Skeletal muscle cell (primary cell): ENCODE data around the gene NADSYN1.
"Not testable (repeated sequence)": the region's sequence is repeated elsewhere in the genome, so short reads cannot be mapped to it uniquely, and the experiment has no call there.

Source experiments
- DNase-seq: peaks from one replicate; pipeline ENCODE4 v3.0.0-alpha.2; 2010; ENCODE audit warnings: low read depth
- H3K4me3 ChIP-seq: 2 replicates; pipeline ENCODE4 v1.5.1; 2011; ENCODE audit warnings: low read depth, mild to moderate bottlenecking, control low read depth, low read length, moderate library complexity

NADSYN1 gene

DNA sequence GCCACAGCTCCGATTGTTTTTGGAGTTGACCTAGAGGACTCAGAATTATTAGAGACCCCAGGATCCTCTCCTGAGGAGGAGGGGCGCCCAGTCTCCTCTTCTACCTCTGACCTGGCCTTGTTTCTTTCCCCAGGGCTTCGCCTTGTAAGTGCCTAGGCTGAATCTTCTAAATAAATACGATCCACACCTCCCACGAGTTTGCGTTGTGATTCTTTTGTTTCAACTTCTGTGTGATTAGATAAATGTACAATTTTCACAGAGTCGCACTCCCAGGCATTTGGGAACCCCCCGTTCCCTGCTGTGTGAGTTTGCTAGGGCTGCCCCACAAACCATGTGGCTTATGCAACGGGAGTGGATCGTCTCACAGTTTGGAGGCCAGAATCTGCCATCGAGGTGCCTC is 86.0 kb downstream of the NADSYN1 start:
- no peak for DNase-seq
- no peak overlapping the region for H3K4me3 ChIP-seq

DNA sequence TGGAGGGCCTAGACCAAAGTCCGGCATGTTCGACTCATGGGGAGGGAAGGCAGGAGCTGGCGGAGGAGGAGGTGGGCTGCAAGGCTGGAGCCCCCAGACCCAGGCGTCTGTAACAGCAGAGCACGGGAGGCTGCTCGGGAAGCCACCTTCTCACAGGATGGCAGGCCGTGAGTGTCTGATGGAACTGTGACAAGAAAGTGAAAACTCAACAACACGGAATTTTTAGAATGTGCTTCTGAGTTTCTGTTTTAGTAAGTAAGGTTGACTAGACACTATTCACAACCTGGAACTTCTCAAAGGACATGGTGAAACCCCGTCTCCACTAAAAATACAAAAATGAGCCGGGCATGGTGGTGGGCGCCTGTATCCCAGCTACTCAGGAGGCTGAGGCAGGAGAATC is 87.0 kb downstream of the NADSYN1 start:
- not testable (repeated sequence) for DNase-seq, H3K4me3 ChIP-seq

DNA sequence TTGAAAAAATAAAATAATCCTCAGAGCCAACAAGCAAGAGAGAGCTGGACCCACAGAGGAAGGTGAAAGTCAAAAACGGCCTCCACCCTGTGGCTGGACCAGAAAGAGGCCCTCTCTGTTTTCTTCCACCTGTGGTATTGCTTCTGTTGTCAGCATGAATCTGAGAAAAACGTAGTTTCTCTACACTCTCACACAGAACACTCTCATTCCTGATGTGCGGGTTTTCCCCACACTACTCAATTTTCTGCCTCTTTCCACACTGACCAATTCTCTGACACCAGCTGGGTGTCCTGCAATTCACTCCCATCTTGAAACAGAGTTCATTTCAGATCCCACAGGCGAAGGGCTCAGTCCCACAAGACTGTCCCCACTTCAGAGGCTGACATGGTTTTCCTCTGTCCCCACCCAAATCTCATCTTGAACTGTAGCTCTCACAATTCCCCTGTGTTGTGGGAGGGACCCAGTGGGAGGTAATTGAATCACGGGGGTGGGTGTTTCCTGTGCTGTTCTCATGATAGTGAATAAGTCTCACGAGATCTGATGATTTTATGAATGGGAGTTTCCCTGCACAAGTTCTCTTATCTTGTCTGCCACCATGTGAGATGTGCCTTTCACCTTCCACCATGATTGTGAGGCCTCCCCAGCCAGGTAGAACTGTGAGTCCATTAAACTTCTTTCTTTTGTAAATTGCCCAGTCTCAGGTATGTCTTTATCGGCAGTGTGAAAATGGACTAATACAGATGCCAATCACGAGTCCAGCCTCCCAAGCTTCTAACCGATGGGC is 87.7 kb downstream of the NADSYN1 start:
- not testable (repeated sequence) for DNase-seq, H3K4me3 ChIP-seq

DNA sequence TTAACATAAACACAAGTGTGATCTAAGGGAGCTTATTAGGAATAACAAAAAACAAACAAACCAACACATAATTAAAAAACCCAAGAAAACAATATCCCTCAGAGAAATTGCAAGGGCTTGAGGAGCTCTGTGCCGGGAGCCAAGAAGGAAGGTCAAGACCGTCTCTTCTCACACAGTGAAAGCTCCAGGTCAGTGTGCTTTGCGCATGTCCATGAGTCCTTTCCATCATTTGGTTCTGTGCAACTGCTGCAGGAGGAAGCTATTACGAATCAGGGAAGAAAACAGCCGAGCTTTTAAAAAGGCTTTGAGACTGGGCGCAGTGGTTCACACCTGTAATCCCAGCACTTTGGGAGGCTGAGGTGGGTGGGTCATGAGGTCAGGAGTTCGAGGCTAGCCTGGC is 89.4 kb downstream of the NADSYN1 start:
- no peak for DNase-seq
- H3K4me3 ChIP-seq, result no peak overlapping the region

DNA sequence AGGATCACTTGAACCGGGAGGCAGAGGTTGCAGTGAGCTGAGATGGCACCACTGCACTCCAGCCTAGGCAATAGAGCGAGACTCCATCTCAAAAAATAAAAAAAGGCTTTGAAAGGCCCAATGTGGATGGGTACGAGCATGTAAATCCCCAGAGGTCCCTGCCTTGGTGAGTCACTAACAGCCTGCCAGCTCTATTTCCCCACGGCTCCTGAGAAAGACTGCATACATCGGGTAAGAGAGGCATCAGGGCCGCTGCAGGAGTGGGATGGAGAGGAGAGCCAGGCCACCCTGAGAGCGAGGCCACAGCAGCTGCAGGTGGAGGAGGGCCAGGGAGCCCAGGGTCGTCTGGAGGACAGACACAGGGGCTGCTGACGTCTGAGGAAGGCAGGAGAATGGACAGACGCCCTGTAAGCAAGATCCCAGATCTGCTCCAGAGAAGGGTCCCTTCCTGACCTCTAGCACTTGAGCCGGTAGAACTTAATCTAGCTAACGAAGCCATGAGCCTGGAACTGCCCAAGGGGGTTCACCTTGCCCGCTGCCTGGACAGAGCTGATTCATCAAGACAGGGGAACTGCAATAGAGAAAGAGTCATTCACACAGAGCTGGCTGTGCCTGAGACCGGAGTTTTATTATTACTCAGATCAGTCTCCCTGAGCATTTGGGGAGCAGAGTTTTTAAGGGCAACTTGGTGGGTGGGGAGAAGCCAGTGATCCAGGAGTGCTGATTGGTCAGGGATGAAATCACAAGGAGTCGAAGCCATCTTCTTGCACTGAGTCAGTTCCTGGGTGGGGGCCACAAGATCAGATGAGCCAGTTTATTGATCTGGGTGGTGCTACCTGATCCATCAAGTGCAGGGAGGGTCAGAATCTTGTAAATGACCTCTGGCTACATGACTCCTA is 90.1 kb downstream of the NADSYN1 start:
- H3K4me3 ChIP-seq, result no peak overlapping the region
- DNase-seq, result no peak

DNA sequence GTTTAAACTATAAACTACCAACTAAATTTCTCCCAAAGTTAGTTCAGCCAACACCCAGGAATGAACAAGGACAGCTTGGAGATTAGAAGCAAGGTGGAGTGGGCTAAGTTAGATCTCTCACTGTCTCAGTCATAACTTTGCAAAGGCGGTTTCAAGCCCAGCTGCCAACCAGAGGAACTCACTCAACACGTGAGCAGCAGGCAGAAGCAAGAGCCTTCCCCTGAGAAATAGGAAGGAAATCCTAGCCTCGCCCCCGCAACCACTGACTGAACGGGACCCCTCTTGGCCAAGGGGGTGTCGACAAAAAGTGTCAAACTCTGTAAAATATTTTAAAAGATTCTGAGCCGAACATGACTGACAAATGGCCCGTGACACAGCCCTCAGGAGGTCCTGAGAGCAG is 90.9 kb downstream of the NADSYN1 start:
- no peak for DNase-seq
- H3K4me3 ChIP-seq, result no peak overlapping the region

DNA sequence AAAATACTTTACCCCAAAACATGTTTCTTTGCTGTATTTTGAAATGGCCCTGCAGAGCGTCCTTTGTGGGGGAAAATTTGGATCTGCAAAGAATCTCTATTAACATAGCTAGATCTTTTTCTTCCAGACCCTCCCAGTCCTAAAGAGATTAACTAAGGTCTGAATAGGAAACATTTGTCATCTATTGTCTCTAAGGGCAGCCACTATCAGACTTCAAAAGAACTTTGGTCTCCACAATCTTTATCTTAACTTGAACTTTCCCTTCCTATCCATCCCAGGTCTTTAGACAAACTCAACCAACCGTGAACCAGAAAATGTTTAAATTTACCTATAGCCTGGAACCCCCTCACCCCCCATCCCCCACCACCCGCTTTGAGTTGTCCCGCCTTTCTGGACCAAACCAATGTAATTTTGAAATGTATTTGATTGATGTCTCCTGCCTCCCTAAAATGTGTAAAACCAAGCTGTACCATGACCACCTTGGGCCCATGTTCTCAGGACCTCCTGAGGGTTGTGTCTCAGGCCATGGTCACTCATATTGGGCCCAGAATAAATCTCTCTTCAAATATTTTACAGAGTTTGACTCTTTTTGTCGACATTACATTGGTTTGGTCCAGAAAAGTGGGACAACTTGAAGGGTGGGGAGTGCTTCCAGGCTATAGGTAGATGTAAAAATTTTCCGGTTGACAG is 91.7 kb downstream of the NADSYN1 start:
- no peak for DNase-seq
- H3K4me3 ChIP-seq, result no peak overlapping the region

DNA sequence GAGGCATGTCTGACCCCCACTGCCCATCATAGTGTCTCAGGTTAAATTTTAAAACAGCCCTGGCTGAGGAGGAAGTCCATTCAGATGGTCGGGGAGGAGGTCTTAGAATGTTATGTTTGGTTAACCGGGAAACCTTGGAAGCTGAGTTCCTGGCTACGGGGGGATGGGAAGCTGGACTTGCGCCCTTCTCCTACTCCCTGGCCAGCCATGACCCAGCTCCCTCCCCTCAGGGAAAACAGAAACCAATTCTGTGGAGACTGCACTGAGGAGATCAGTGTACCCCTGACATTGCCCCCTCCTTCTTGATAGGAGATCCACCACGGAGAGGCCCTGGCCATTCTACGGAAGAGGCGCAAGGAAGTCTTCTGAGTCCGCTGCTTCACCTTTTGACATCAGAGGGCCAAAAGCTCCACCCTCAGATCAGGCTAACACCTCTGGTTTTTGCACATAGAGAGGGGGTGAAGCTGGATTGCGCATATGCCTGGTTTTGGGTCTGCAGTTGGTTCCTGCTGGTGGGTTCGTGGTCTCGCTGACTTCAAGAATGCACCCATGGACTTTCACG is 92.5 kb downstream of the NADSYN1 start:
- no peak for DNase-seq
- no peak overlapping the region for H3K4me3 ChIP-seq

DNA sequence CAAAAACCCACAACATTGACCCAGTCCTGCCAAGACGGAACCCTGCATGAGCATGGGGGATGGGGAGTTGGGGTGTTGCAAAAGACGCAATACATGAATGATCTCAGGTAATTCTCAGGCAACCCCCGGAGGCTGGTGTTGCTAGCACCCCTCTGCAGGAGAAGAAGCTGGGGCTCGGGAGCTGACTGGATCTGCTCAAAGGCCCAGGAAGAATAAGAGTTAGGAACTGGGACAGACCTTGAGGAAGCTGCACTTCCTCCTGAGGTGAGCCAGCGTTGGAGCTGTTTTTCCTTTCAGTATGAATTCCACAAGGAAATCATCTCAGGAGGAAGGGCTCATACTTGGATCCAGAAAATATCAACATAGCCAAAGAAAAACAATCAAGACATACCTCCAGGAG is 95.1 kb downstream of the NADSYN1 start, which contains the start of gene KRTAP5-9:
KRTAP5-9 (plus strand) TSS at position 301 of the 400 bp plus-strand sequence. CDS start 238 bp downstream, outside the sequence.
- H3K4me3 ChIP-seq, result no peak within 1 kb of the TSS
- DNase-seq, result no peak

DNA sequence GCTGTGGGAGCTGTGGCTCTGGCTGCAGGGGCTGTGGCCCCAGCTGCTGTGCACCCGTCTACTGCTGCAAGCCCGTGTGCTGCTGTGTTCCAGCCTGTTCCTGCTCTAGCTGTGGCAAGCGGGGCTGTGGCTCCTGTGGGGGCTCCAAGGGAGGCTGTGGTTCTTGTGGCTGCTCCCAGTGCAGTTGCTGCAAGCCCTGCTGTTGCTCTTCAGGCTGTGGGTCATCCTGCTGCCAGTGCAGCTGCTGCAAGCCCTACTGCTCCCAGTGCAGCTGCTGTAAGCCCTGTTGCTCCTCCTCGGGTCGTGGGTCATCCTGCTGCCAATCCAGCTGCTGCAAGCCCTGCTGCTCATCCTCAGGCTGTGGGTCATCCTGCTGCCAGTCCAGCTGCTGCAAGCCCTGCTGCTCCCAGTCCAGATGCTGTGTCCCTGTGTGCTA is 95.7 kb downstream of the NADSYN1 start:
- no peak for DNase-seq
- no peak overlapping the region for H3K4me3 ChIP-seq
